NOMO-1 treated with DMSO at 0.1 percent for 48 hours (cell line): ENCODE results near the gene CELSR2.

ENCODE experiments used
- DNase-seq: peaks from one replicate; lab custom pipeline; 2025; ENCODE audit not compliant: unreplicated experiment; lab: John Stamatoyannopoulos, UW

CELSR2 gene

GRCh38 chr1:109225711-109226445 lies 23.5 kb upstream of the CELSR2 start:
- no peak for DNase-seq

- no peak for DNase-seq
Observed at GRCh38 chr1:109228167-109228566, 21.2 kb upstream of the CELSR2 start.

- no peak for DNase-seq
Observed at GRCh38 chr1:109229531-109230127, 19.7 kb upstream of the CELSR2 start.

- no peak for DNase-seq
Observed at GRCh38 chr1:109231066-109231465, 18.3 kb upstream of the CELSR2 start.

GRCh38 chr1:109235137-109235536 lies 14.2 kb upstream of the CELSR2 start:
- DNase-seq: no peak

GRCh38 chr1:109237512-109237911 lies 11.8 kb upstream of the CELSR2 start:
- DNase-seq: no peak

- DNase-seq: no peak
Observed at GRCh38 chr1:109238382-109238781, 11.0 kb upstream of the CELSR2 start.

- no peak for DNase-seq
Observed at GRCh38 chr1:109239047-109239408, 10.3 kb upstream of the CELSR2 start.

- DNase-seq: peak; percentile 8
Observed at GRCh38 chr1:109239409-109240068, 9.8 kb upstream of the CELSR2 start.

GRCh38 chr1:109240158-109241152 lies 8.9 kb upstream of the CELSR2 start:
- no peak for DNase-seq

- no peak for DNase-seq
Observed at GRCh38 chr1:109241344-109241743, 8.0 kb upstream of the CELSR2 start.

- no peak for DNase-seq
Observed at GRCh38 chr1:109241841-109242345, 7.4 kb upstream of the CELSR2 start.

- no peak for DNase-seq
Observed at GRCh38 chr1:109242387-109242786, 7.0 kb upstream of the CELSR2 start.

- no peak for DNase-seq
Observed at GRCh38 chr1:109243221-109243620, 6.1 kb upstream of the CELSR2 start.

- DNase-seq: no peak
Observed at GRCh38 chr1:109243860-109244552, 5.3 kb upstream of the CELSR2 start.

GRCh38 chr1:109246141-109246551 lies 3.2 kb upstream of the CELSR2 start:
- DNase-seq: no peak

- DNase-seq: no peak
Observed at GRCh38 chr1:109247401-109248365, 1.7 kb upstream of the CELSR2 start.

GRCh38 chr1:109248444-109248796 lies 919 bp upstream of the CELSR2 start:
- no peak for DNase-seq

- no peak for DNase-seq
Observed at GRCh38 chr1:109249654-109250401, 489 bp downstream of the CELSR2 start.
